ENCODE results near the gene SLC5A5. TPM values are rescaled to one million over a fixed set of nuclear protein-coding genes. Genes with fewer than 3 reads are reported as not detected.
A peak's percentile ranks its signal among the peaks of the same experiment; 100 is the strongest.

Gene SLC5A5
- total RNA-seq, 1 donor from 2014 or later: not detected

GRCh38 chr19:17837972-17838371 lies 33.8 kb upstream of the SLC5A5 start:
- Histone ChIP-seq H3K27me3 (no peaks in the 10 kb centered on the region), H3K27ac (no peak overlapping the region), H3K4me1 (no peaks in the 10 kb centered on the region), H3K9me3 (no peaks in the 10 kb centered on the region), H3K36me3 (peaks cover 9% of the 10 kb centered on the region), H3K4me3 (no peak overlapping the region)
- no peak for TF ChIP-seq CTCF (IDR thresholded peaks at IDR 0.05)
- intact Hi-C loops (cut with DNase I): no loop called here
- ATAC-seq: no peak
- DNase-seq: no peak

- H3K4me3 ChIP-seq: no peak overlapping the region
- H3K9me3 ChIP-seq: no peaks in the 10 kb centered on the region
- ATAC-seq: no peak
- H3K36me3 ChIP-seq: peaks cover 9% of the 10 kb centered on the region
- no peak for DNase-seq
- no peaks in the 10 kb centered on the region for H3K27me3 ChIP-seq
- no peaks in the 10 kb centered on the region for H3K4me1 ChIP-seq
- no peak for TF ChIP-seq CTCF (IDR thresholded peaks at IDR 0.05)
- intact Hi-C loops (cut with DNase I): no loop called here
- H3K27ac ChIP-seq: no peak overlapping the region
These were observed 31.7 kb upstream of the SLC5A5 start for GRCh38 chr19:17840019-17840418.

GRCh38 chr19:17841371-17841809 lies 30.4 kb upstream of the SLC5A5 start:
- intact Hi-C loops (cut with DNase I): no loop called here
- no peaks in the 10 kb centered on the region for H3K27me3 ChIP-seq
- H3K4me3 ChIP-seq: no peak overlapping the region
- no peak overlapping the region for H3K27ac ChIP-seq
- TF ChIP-seq CTCF (IDR thresholded peaks at IDR 0.05): no peak
- no peak for ATAC-seq
- DNase-seq: no peak
- no peaks in the 10 kb centered on the region for H3K4me1 ChIP-seq
- H3K36me3 ChIP-seq: peaks cover 9% of the 10 kb centered on the region
- no peaks in the 10 kb centered on the region for H3K9me3 ChIP-seq

GRCh38 chr19:17841810-17842662 lies 29.7 kb upstream of the SLC5A5 start:
- H3K9me3 ChIP-seq: no peaks in the 10 kb centered on the region
- no peak for TF ChIP-seq CTCF (IDR thresholded peaks at IDR 0.05)
- no peaks in the 10 kb centered on the region for H3K4me1 ChIP-seq
- peak; percentile 79 for DNase-seq
- peak overlapping the region; percentile 10 for H3K4me3 ChIP-seq
- H3K27ac ChIP-seq: no peak overlapping the region
- peak; percentile 72 for ATAC-seq
- peaks cover under 1% of the 10 kb centered on the region for H3K27me3 ChIP-seq
- peaks cover 9% of the 10 kb centered on the region for H3K36me3 ChIP-seq
- intact Hi-C loops (cut with DNase I): no loop called here

- no peaks in the 10 kb centered on the region for H3K4me1 ChIP-seq
- no peaks in the 10 kb centered on the region for H3K9me3 ChIP-seq
- peaks cover 5% of the 10 kb centered on the region for H3K27me3 ChIP-seq
- ATAC-seq (peak; percentile 2), DNase-seq (no peak)
- intact Hi-C loops (cut with DNase I): no loop called here
- peak overlapping the region; percentile 10 for H3K4me3 ChIP-seq
- peaks cover 6% of the 10 kb centered on the region for H3K36me3 ChIP-seq
- no peak overlapping the region for H3K27ac ChIP-seq
- TF ChIP-seq CTCF (IDR thresholded peaks at IDR 0.05): no peak
These were observed 29.0 kb upstream of the SLC5A5 start for GRCh38 chr19:17842663-17843291.

Data from upper lobe of right lung (tissue), 1 donor.